Activated CD8-positive, alpha-beta memory T cell treated with anti-CD3 and anti-CD28 coated beads, Interleukin-2, amount 50 U/mL, for 4 hours (primary cell): ENCODE measurements around the gene C8A.

Experiments
- DNase-seq: peaks from one replicate; pipeline ENCODE4 v3.0.0-alpha.2; 2020

Gene C8A

DNA sequence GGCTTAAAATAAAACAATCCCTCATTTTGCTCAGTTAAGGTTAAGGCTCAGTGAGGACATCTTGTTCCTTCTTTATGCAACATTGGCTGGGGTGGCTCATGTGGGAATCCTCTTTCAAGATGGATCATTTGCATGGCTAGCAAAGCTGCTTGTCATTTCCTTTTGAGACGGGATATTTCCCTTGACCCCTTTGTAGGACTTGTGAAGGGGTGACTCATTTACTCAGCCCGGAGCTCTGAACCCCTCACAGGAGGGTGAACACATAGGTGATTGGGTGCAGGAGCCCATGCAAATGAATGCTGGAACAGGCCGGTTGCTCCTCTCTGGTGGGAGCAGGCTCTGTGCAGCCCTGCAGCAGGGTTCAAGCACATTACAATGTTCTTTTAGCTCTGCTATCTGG is 15.8 kb upstream of the C8A start:
- DNase-seq = no peak

DNA sequence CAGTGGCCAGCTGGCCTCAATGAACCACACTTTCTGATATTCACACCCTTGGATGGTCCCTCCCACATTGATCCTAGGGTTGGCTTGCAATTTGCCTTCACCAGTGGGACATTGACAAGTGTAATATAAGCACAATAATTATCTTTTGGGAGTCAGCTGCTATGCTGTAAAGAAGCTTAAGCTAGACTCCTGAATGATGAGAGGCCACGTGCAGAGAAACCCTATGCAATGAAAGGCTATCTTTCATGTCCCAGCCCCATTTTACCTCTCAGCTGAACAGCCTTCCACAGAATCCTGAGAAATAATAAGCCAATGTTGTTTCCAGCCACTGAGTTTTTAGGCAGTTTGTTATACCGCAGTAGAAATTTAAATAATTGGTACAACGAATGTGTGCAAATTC is 11.1 kb upstream of the C8A start:
- DNase-seq = no peak

DNA sequence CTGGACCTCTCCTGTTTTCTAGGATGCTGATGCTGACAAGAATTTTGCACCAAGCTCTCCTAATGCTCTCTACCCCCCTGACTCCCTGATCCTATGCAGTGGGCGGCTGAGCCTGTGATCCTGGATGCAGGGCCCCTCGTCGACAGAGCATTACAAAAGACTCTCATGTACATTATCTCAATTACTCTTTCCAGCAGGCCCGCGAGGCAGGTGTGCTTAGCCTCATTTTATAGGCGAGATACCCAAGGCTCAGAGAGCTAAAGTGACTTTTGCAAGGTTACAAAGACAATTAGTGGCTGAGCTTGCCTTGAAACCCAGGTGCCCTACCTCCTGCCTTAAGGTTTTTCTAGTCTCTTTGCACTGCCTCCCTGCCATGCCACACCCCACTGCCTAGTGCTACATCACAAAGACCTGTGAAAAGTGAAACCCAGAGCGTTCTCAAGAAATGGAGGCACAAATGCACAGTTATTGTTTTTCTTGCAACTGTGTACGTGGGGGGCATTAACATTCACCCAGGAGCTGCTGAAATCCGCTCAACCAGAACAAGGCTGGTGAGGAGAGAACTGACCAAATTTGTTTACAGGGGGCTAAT is 10.0 kb upstream of the C8A start:
- no peak for DNase-seq

DNA sequence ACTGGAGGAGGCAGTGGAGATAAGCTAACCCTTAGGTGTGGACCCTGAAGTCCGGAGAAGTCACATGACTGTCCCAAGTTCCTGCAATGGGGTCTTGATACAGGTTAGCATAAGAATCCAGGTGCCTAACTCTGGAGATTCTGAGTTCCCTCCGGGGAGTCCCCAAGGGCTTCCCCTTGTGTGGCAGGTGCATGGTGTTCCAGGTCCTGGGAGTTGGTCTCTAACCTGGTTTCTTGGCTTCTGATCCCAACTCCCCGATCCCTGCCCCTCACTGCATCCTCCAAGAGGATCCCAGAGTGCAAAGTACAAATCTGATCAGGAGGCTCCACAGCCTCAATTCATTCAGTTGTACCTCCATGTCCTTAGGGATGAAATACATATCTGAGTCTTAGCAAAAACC is 9.3 kb upstream of the C8A start:
- no peak for DNase-seq

DNA sequence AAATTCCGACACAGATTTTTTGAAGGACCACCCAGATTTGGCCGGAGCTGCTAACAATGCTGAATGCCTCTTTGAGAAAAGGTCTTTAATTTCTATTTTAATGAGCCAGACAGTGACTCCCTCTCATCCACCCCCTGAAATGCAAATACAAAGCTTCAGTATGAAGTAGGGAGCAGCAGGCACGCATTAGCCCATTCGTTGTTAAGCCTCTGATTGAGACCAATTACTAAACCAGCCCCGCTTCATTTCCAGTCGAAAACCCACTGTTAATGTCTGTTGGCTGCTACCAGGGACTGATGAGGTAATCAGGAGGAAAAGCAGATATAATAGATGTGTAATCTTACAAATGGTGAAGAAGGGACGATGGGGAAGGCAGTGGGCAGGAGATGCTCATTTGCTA is 4.8 kb upstream of the C8A start:
- no peak for DNase-seq

DNA sequence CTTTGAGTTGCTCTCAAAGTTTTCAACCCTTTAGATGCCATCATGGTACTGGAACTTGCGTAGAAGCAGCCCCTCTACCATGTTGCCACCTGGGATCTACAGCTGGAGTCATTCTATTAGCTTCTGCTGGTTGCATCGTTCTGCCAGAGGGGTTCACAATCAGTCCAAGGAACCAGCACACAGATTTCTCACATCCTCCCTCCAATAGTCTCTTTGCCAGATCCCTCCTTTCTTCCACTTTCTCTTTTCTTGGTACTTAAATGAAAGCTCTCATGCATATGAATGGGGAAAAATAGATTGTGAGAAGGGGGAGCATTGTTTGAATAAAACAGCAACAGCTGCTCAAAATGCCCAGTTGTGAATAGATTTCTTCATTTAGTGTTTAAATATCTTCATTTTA is 4.2 kb upstream of the C8A start:
- DNase-seq = no peak

DNA sequence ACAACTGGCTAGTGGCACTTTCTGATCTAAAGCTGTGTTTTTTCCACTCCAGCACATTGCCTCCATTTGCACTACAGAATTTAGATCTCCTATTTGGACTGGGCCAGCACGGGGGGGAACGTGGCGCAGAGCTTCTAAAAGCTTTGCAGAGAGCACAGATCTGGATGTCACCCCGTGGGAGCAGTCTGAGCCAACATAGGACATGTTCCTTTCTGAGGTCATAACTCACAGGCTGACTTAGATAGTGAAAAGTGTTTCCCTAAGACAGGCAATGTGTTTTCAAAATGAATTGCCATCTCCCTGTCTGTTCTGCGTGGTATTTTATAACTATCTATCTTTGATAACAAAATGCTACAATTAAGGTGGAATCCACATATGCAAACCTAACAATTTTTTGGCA is 3.7 kb upstream of the C8A start:
- DNase-seq = no peak

DNA sequence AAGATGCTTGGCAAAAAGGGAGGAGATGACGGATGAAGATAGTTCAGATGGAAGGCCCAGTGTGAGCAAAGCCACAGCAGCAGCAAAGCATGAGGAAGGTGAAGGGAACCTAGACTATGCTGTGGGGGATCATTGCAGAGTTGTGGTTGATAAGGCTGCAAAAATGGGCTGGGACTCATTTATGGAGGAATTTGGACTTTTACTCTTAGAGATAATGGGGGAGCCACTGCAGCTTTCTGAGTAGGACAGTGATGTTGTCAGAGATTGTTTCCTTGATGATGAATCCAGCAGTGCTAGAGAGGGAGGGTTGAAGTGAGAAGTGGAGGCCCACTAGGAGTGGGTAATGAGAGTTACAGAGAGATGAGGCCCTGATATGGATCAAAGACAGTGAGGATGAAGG is 2.1 kb upstream of the C8A start:
- no peak for DNase-seq

DNA sequence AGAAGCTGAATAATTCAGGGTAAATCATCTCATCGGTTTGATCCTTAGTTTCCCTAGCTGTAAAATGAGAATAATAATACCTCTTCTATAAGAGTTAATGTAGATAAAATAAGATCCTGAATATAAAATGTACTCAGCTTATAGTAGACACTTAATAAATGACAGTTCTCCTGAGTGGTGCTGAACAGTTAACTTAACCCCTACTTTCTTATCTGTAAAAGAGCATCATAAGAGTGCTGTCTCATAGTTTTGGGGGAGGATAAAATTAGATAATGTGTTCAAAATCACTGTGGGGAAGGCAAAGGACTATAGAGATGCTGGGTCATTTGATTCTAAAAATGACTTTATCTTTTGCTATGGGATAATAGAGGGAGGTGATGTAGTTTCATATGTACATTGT is 593 bp downstream of the C8A start:
- no peak for DNase-seq

DNA sequence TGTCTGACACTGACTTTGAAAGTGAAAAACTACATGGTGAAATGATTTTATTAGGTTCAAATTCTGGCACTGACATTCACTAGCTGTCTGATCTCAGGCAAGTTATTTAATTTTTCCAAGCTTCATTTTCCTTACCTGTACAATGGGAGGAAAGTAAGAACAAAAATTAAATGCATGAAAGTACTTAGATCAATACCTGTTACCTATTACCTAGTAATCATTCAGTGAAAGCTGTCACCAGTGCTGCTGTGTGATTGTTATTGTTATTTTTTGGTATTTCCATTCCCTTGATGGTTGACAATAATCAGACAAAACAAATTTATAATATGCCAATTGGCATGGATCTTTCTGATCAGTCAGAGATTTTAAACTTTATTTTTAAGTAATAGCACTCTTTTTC is 1.6 kb downstream of the C8A start:
- no peak for DNase-seq

DNA sequence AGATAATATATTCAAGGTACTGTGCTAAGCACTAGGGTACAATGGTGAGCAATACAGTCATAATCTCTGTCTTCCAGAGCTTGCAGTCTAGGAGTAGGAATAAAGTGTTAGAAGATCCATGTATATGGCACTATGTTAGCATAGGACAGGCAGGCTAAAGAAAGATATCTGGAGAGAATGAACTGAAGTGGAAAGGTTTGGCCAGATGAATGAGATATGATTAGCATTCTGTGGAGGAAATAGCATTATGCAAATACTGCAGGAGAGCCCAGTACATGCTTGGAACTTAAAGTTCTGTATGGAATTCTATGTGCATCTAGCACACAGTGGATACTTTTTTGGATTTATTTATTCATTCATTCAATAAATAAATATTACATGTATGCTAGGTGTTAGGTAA is 4.7 kb downstream of the C8A start:
- no peak for DNase-seq

DNA sequence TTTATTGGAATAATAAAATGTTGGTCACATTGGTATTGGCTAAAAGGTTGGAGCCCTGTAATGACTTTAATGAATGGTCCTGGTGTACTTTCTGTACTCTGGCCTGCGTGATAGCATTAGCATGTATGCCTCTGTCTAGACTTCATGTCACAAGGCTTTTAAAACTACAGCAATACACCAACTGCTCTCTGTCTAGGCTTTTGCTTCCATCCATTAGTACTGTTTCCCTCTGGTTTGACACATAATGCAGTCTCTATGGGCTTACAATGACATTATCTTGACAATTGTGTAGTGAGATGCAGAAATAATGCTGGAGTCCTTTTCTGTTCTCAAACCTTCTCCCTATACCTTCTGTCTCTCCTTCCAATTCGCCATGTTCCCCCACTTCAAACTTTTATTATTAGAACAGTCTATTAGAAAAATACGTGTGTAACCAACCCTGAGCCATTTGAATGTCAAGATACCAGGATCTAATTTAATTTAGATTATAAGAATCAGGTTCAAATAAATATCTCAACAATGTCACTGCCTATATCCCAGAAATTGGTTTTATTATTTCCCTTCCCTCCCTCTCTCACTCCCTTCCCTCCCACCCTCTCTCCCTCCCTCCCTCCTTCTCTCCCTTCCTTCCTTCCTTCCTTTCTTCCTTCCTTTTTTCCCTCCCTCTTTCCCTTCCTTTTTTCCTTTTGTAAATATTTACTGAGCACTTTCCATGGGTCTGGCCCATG is 8.8 kb downstream of the C8A start:
- DNase-seq = no peak

DNA sequence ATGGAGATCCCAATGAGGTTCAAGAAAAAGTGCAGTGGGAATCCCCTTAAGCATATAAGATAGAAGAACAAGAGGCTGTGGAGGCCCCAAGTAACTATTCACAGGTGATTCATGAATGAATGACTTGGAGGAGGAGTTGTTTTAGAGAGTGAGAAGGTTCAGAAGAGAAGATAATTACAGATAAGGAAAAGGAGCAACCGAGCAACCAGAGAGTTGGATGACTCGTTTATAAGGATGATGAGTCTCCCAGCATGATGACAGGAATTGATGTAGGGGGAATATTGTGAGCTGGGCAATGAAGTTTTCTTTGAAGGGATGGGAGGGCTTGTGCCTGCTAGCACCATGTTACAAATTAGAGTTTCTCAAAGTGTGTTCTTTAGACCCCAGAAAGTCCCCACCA is 9.8 kb downstream of the C8A start:
- DNase-seq = no peak

DNA sequence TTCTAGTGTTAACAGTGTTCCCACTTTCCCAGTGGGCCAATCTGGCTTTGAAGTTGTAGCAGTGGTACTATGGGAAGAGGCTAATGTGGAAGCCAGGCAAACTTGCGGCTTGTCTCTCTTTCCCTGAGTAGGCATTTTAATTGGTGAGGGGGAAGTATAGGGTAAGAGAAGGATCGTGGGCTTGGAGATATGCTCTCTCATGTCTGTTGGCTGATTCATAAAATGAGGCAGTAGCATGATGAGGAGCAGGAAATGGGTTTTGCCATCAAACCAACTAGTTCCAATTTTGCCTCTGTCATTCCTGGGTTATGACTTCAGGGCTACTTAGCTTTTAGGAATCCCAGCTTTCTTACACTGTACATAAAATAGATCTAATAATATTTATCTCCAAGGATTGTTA is 12.1 kb downstream of the C8A start:
- no peak for DNase-seq

DNA sequence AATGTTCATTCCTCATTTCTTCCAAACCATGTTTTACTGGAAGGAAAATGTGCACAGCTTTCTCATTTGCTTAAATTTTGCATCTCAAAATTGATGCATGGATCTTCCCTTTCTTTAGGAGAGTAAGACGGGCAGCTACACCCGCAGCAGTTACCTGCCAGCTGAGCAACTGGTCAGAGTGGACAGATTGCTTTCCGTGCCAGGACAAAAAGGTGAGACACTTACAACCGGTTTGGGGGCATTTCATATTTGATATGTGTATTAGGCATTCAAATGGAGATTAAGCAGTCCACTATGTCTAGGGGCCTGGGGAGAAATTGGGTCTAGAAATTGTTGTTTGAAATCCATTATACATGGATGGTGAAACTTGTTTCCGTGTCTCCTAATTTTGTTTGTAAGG is 12.9 kb downstream of the C8A start:
- no peak for DNase-seq

DNA sequence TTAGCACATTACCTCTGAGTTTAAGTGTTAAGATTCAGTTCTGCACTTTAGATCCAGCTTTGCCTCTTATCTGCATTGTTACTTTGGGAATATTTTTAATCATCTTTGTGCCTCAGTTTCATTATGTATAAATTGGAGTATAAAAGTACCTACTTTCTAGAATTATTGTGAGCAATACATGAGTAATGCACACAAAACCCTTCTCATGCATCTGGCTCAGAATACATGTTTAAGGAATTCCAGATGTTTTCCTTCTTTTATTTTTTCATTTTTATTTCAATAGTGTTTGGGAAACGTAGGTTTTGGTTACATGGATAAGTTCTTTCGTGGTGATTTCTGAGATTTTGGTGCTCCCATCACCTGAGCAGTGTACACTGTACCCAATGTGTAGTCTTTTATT is 14.2 kb downstream of the C8A start:
- no peak for DNase-seq

DNA sequence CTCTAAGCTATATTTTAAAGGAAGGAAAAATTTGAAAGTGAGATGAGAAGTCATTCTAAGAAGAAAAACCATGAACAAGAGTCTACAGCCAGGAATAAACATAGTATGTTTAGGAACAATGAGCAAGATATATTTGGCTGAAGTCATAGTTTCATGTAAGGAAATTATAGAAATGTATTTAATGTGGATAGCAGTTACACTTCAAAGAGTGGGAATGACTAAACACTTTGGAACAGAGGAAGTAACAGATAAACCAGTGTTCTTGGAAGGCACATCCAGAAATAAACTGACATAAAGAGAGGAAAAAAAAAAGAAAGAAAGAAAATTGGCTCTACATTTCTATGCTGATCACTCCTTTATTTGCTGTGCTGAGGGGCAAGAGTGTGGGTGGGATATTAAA is 18.0 kb downstream of the C8A start:
- no peak for DNase-seq

DNA sequence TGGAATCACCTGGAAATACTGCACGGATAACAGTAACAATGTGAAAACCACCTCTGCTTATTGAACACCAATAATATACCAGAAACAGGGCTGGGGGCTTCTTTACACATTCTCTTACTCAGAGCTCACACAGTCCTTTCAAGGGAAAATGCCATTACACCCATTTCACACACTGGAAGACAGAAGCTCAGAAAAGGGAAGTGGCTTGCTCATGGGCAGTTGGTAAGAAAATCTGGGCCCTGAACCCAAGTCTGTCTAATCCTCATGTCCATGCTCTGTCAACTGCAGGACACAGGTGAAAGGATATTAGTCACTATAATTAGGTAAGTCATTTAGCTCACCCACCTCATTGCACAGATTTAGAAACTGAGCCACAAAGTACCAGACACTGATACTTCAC is 18.6 kb downstream of the C8A start:
- DNase-seq = no peak

DNA sequence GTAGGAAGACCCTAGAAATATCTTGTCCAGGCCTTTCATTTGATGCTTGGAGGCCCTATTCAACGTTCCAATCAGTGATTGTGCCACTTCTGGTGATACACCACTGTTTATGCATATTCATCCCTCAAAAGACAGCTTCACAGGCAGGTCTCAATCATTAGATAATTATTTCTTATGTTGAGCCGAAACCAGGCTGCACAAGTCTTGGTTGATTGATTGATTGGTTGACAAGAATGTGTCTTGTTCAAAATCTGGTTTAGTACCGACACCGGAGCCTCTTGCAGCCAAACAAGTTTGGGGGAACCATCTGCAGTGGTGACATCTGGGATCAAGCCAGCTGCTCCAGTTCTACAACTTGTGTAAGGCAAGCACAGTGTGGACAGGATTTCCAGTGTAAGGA is 20.1 kb downstream of the C8A start:
- no peak for DNase-seq

DNA sequence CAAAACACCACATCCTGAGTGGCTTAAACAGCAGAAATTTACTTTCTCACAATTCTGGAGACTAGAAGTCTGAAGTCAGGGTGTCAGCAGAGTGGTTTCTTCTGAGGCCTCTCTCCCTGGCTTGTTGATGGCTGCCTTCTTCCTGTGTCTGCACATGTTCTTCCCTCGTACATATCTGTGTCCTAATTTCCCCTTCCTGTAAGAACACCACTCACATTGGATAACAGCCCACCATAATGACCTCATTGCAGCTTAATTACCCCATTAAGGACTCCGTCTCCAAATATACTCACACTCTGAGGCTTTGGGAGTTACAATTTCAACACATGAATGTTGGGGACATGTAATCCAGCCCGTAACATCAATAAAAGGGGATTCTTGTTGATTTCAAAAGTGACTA is 23.4 kb downstream of the C8A start:
- DNase-seq = no peak

DNA sequence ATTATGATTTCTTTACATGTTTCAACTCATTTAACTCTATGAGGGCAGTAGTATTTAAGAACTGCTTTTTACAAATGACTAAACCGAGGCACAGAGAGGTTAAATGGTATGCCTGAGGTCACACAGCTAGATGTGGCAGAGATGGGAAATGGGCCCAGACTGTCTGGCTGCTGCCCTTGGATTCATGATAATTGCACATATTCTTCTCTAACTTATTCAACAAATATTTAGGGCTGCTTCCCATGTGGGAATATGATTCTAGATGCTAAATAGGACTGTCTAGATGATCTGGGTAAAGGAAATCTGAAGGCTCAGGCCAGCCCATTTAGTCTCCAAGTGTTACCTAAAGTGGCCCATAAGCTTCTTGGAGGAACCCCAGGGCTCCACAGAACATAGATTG is 26.2 kb downstream of the C8A start:
- no peak for DNase-seq

DNA sequence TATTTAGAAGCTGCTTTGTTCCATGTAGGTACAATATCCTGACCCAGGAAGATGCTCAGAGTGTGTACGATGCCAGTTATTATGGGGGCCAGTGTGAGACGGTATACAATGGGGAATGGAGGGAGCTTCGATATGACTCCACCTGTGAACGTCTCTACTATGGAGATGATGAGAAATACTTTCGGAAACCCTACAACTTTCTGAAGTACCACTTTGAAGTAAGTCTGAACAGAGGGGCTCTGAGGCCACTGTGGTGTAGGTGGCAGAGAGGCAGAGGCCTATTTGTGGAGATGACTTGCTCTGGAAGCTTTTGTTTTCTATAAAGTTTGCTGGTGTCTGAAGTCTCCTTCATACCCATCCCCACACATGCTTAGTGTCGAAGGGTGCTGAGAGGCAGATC is 26.8 kb downstream of the C8A start:
- DNase-seq = no peak

DNA sequence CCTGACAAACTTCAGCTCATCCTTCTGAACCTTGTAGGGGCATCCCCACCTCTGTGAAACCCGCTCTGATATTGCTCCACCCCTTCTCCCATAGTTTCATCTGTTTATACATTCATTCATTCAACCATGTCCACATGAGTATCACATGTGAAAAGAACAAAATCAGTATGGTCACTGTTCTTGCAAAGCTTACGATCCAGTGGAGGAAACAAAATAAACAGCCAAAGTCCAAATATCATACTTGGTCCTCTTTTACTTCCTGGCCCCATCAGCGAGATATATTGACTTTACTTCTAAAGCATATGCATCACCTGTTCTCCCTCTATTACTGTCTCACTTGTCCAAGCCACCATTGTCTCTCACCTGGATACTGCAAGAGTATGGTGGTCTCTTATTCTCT is 35.6 kb downstream of the C8A start:
- no peak for DNase-seq

DNA sequence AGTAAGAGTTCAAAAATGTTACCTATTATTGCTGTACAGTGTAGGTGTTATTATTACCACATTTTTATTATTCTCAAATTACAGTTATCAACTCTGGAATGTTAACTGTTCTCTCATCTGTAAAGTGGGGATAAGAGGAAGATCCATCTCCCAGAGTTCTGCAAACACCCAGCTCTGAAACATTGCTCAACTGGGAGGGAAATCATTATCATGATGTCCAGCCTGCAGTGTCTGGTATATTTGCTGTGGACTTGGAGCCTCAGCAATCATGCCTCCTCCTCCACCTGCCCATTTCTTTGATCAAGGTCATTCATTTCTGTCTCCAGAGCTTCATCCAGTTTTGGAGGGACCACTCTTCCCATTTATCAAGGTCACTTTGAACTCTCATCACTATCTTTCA is 39.4 kb downstream of the C8A start:
- DNase-seq = no peak
